ENCODE results near the gene DOCK4.

Gene DOCK4

DNA sequence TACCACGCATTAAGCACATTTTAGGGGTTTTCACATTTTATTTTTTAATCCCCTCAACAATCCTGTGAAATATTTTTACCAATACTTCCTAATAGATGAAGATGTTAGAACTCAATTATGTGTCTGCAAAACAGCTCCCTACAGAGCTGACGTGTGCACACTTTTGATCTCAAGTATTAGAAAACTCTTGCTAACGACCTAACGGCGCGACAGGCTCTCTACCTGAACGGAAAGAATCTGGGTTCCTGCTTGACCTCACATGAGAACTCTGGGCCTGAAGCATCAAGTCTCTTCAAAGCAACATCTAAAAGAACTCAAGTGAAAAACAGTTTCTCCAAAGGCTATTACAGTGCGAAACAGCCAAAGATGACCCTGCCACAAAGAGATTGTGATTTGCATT is 113.9 kb downstream of the DOCK4 start:
- no CpG with 5 or more reads among the region's 8 CpGs for WGBS (ENCODE audit: insufficient coverage, insufficient read length)
- no peaks in the 10 kb centered on the region for H3K36me3 ChIP-seq (ENCODE audit: control insufficient read depth, insufficient read depth, low read length)
- H3K9me3 ChIP-seq (ENCODE audit: control insufficient read depth, insufficient read depth, low read length) = no peaks in the 10 kb centered on the region
- H3K4me3 ChIP-seq (ENCODE audit: low read length) = no peak overlapping the region
- no peaks in the 10 kb centered on the region for H3K4me1 ChIP-seq (ENCODE audit: control insufficient read depth, insufficient read depth, low read length)
- H3K27ac ChIP-seq (ENCODE audit: low read length) = no peak overlapping the region
- H3K27me3 ChIP-seq (ENCODE audit: control insufficient read depth, insufficient read depth, low read length) = no peaks in the 10 kb centered on the region
- DNase-seq (ENCODE audit: low read depth, low spot score) = no peak

DNA sequence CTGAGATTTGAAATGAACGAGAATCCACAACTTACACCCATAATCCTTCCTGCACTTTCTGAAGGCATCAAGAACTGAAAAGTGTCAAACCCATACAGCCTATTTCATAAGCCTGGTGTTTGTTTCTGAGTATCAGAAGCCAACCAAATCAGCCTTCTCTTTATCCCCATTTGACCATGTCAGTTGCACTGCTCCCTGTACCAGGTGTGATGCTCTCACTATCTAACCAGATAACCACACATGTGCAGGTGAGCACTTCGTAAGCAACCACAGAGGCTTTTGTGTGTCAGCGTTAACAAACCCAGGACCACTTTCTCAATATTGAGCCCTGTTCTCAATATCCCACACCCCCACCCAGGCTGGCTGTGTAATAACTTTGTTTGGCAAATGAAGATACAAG is 114.4 kb downstream of the DOCK4 start:
- Histone ChIP-seq H3K36me3 (ENCODE audit: control insufficient read depth, insufficient read depth, low read length) (no peaks in the 10 kb centered on the region), H3K4me1 (ENCODE audit: control insufficient read depth, insufficient read depth, low read length) (no peaks in the 10 kb centered on the region), H3K27me3 (ENCODE audit: control insufficient read depth, insufficient read depth, low read length) (no peaks in the 10 kb centered on the region), H3K27ac (ENCODE audit: low read length) (no peak overlapping the region), H3K9me3 (ENCODE audit: control insufficient read depth, insufficient read depth, low read length) (no peaks in the 10 kb centered on the region), H3K4me3 (ENCODE audit: low read length) (no peak overlapping the region)
- whole genome bisulfite sequencing (ENCODE audit: insufficient coverage, insufficient read length) = no CpG with 5 or more reads among the region's 3 CpGs
- no peak for DNase-seq (ENCODE audit: low read depth, low spot score)

DNA sequence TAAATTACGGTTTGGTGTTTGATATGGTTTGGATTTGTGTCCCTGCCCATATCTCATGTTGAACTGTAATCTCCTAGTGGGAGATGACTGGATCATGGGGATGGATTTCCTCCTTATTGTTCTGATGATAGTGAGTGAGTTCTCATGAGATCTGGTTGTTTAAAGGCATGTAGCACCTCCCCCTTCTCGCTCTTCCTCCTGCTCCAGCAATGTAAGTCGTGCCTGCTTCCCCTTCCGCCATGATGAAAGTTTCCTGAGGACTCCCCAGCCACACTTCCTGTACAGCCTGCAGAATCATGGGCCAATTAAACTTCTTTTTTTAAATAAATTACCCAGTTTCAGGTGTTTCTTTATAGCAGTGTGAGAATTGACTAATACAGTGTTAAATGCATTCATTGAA is 116.6 kb downstream of the DOCK4 start:
- no peaks in the 10 kb centered on the region for H3K27me3 ChIP-seq (ENCODE audit: control insufficient read depth, insufficient read depth, low read length)
- DNase-seq (ENCODE audit: low read depth, low spot score) = no peak
- no peaks in the 10 kb centered on the region for H3K9me3 ChIP-seq (ENCODE audit: control insufficient read depth, insufficient read depth, low read length)
- no peaks in the 10 kb centered on the region for H3K36me3 ChIP-seq (ENCODE audit: control insufficient read depth, insufficient read depth, low read length)
- no peak overlapping the region for H3K4me3 ChIP-seq (ENCODE audit: low read length)
- WGBS (ENCODE audit: insufficient coverage, insufficient read length) = no CpG with 5 or more reads among the region's 4 CpGs
- H3K27ac ChIP-seq (ENCODE audit: low read length) = no peak overlapping the region
- H3K4me1 ChIP-seq (ENCODE audit: control insufficient read depth, insufficient read depth, low read length) = no peaks in the 10 kb centered on the region

DNA sequence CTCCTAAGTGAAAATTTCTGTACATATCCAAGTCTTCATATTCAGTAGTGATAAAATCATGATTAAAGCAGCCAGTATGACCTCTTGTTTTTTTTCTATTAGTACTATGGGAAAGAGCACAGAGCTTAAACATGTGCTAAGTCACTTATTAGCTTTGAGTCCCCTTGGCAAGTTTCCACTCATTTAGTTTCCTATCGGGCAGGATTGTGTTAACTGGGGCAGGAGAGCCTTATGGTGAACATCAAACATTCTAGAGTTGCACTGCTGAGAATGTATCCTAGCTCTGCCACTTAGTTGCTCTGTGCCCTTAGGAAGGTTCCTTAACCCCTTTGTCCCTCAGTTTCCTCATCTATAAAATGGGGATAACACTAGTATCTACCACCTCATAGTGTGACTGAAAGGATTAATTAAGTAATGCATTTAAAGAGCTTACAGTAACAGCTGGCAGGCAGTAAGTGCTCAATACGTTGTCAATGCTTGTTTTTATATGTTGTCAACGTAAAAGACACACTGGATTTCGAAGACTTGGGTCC is 117.6 kb downstream of the DOCK4 start:
- no peak for DNase-seq (ENCODE audit: low read depth, low spot score)
- no CpG with 5 or more reads among the region's 4 CpGs for WGBS (ENCODE audit: insufficient coverage, insufficient read length)

DNA sequence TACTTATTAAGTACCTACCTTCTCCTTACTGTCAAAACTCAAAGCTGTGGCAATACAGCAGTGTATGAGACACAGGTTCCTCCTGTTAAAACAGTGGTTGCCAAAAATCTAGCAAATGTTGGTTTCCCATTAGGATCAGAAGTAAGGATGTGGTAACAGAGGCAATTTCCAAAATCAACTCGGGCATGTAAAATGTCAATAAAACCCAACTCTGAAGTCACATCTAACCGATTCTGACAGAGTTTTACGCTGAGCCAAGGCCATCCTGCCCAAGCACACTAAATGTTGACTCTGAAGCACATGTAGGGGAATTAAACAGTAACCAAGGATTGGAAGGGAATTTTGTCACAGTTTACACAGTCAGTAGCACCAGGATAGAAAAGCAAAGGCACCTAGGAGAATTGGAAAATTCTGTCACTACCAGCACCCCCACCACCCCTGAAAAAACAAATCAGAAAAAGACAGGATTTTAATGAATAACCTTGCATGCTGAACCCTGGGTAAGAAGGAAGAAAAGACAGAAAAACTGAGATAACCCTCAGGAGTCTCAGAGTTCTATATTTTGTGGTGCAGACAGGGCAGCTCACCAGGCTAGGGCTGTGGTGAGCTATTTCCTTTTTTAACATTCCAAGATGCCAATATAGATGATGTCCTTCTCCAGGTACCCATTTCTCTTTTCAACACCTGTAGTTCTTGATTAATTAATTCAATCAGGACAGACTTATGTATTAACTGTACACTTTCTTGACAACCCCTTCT is 119.5 kb downstream of the DOCK4 start:
- no peak for DNase-seq (ENCODE audit: low read depth, low spot score)
- no peak overlapping the region for H3K27ac ChIP-seq (ENCODE audit: low read length)
- no peaks in the 10 kb centered on the region for H3K36me3 ChIP-seq (ENCODE audit: control insufficient read depth, insufficient read depth, low read length)
- H3K9me3 ChIP-seq (ENCODE audit: control insufficient read depth, insufficient read depth, low read length) = no peaks in the 10 kb centered on the region
- no peak overlapping the region for H3K4me3 ChIP-seq (ENCODE audit: low read length)
- no peaks in the 10 kb centered on the region for H3K27me3 ChIP-seq (ENCODE audit: control insufficient read depth, insufficient read depth, low read length)
- WGBS (ENCODE audit: insufficient coverage, insufficient read length) = no CpG with 5 or more reads among the region's 3 CpGs
- H3K4me1 ChIP-seq (ENCODE audit: control insufficient read depth, insufficient read depth, low read length) = no peaks in the 10 kb centered on the region

More for the DNA sequence above, 117.6 kb downstream of the DOCK4 start:
- H3K36me3 ChIP-seq (ENCODE audit: control insufficient read depth, insufficient read depth, low read length) = no peaks in the 10 kb centered on the region
- no peak overlapping the region for H3K27ac ChIP-seq (ENCODE audit: low read length)
- no peaks in the 10 kb centered on the region for H3K9me3 ChIP-seq (ENCODE audit: control insufficient read depth, insufficient read depth, low read length)
- H3K27me3 ChIP-seq (ENCODE audit: control insufficient read depth, insufficient read depth, low read length) = no peaks in the 10 kb centered on the region
- no peaks in the 10 kb centered on the region for H3K4me1 ChIP-seq (ENCODE audit: control insufficient read depth, insufficient read depth, low read length)
- no peak overlapping the region for H3K4me3 ChIP-seq (ENCODE audit: low read length)

DNA sequence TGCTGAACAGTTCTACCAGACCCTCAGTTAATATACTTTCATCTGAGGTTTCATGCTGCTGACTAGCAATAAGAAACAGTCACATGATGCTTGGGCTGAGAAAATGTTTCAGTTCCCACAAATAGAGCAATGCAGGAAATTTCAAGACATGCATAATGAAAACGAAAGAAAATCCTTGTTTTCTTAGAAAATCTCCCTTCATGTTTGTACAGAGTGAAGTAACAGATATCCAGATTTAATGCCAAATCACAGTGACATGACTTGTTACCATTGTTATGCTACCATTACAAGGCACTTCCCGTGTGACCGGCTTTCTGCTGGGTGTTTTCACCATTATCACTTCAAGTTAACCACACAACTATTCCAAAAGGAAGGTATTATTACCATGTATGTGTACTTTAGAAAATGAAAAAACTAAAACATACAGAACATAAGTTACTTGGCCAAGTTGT is 121.7 kb downstream of the DOCK4 start:
- Histone ChIP-seq H3K36me3 (ENCODE audit: control insufficient read depth, insufficient read depth, low read length) (no peaks in the 10 kb centered on the region), H3K4me1 (ENCODE audit: control insufficient read depth, insufficient read depth, low read length) (0 out of 2 replicates have a peak, but pooled peaks cover 5% of the 10 kb centered on the region), H3K4me3 (ENCODE audit: low read length) (no peak overlapping the region), H3K9me3 (ENCODE audit: control insufficient read depth, insufficient read depth, low read length) (no peaks in the 10 kb centered on the region), H3K27me3 (ENCODE audit: control insufficient read depth, insufficient read depth, low read length) (no peaks in the 10 kb centered on the region), H3K27ac (ENCODE audit: low read length) (no peak overlapping the region)
- WGBS (ENCODE audit: insufficient coverage, insufficient read length) = no CpG with 5 or more reads among the region's 3 CpGs
- no peak for DNase-seq (ENCODE audit: low read depth, low spot score)

DNA sequence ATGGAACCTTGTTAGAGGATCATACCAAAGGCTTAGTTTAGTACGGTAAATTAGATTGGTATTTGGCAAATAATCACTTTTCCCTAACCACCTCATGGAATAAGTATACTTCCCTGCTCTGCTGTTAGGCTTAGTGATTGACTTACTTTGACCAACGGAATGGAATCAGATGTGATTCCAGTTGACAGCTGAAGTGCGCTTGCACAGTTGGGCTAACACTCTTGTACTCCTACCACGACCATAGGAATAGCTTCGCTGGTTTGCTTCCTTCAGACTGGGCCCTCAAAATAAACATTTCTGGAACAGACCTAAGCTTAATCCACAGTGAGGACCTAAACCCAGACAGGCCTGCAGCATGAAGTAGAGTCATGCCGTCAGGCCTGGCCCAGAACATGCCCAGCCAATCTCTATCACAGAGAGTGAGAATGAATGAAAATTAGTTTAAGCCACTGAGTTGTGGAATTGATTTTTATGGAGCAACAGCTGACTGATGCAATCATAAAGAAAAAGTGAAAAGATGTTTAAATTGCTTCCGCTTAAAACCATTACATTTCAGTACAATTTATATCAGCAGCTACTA is 122.3 kb downstream of the DOCK4 start:
- WGBS (ENCODE audit: insufficient coverage, insufficient read length) = no CpG with 5 or more reads among the region's 7 CpGs
- 0 out of 2 replicates have a peak, but pooled peaks cover 5% of the 10 kb centered on the region for H3K4me1 ChIP-seq (ENCODE audit: control insufficient read depth, insufficient read depth, low read length)
- no peak for DNase-seq (ENCODE audit: low read depth, low spot score)
- no peaks in the 10 kb centered on the region for H3K27me3 ChIP-seq (ENCODE audit: control insufficient read depth, insufficient read depth, low read length)
- no peaks in the 10 kb centered on the region for H3K9me3 ChIP-seq (ENCODE audit: control insufficient read depth, insufficient read depth, low read length)
- H3K4me3 ChIP-seq (ENCODE audit: low read length) = no peak overlapping the region
- no peaks in the 10 kb centered on the region for H3K36me3 ChIP-seq (ENCODE audit: control insufficient read depth, insufficient read depth, low read length)
- no peak overlapping the region for H3K27ac ChIP-seq (ENCODE audit: low read length)

DNA sequence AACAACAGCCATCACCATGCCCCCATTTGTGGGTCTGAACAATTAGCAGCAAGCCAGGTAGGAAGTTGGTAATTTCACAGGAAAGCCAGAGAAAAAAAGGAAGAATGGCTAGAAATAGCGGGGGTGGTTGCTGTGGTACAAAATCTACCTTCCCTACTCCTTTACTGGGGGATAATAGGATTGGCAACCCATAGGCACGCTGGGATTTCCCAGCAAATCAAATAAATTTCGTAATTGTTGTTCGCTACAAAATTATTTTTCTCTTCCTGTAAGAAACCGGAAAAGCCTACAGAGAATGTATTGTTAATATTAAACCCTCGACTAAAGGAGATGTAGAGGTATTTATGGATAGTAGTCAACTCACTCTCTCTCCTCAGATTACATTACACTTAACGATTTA is 123.9 kb downstream of the DOCK4 start:
- no CpG with 5 or more reads among the region's 7 CpGs for WGBS (ENCODE audit: insufficient coverage, insufficient read length)

DNA sequence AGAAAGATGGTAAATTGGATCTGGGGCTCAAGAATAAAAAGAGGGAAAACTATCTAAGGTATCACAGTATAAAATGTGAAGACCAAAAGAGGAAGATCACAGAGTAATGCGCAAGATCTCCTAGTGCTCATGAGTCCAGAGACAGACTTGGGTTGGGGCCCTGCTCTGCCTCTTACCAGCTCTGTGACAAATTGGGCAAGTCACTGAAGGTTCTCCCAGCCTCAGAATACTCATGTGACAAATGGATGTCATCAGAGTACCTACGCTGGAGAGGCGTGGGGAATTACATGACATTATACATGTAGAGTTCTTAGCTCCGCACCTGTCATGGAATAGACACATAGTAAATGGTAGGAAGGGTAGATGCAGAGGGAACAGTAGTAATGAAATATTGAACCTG is 124.4 kb downstream of the DOCK4 start:
- H3K27ac ChIP-seq (ENCODE audit: low read length) = no peak overlapping the region
- H3K4me1 ChIP-seq (ENCODE audit: control insufficient read depth, insufficient read depth, low read length) = 0 out of 2 replicates have a peak, but pooled peaks cover 5% of the 10 kb centered on the region
- H3K36me3 ChIP-seq (ENCODE audit: control insufficient read depth, insufficient read depth, low read length) = no peaks in the 10 kb centered on the region
- H3K9me3 ChIP-seq (ENCODE audit: control insufficient read depth, insufficient read depth, low read length) = no peaks in the 10 kb centered on the region
- no peak for DNase-seq (ENCODE audit: low read depth, low spot score)
- H3K4me3 ChIP-seq (ENCODE audit: low read length) = no peak overlapping the region
- no CpG with 5 or more reads among the region's 4 CpGs for whole genome bisulfite sequencing (ENCODE audit: insufficient coverage, insufficient read length)
- no peaks in the 10 kb centered on the region for H3K27me3 ChIP-seq (ENCODE audit: control insufficient read depth, insufficient read depth, low read length)

More for the DNA sequence above, 123.9 kb downstream of the DOCK4 start:
- no peaks in the 10 kb centered on the region for H3K9me3 ChIP-seq (ENCODE audit: control insufficient read depth, insufficient read depth, low read length)
- H3K27ac ChIP-seq (ENCODE audit: low read length) = no peak overlapping the region
- H3K27me3 ChIP-seq (ENCODE audit: control insufficient read depth, insufficient read depth, low read length) = no peaks in the 10 kb centered on the region
- no peak overlapping the region for H3K4me3 ChIP-seq (ENCODE audit: low read length)
- no peak for DNase-seq (ENCODE audit: low read depth, low spot score)
- no peaks in the 10 kb centered on the region for H3K36me3 ChIP-seq (ENCODE audit: control insufficient read depth, insufficient read depth, low read length)
- 0 out of 2 replicates have a peak, but pooled peaks cover 5% of the 10 kb centered on the region for H3K4me1 ChIP-seq (ENCODE audit: control insufficient read depth, insufficient read depth, low read length)

DNA sequence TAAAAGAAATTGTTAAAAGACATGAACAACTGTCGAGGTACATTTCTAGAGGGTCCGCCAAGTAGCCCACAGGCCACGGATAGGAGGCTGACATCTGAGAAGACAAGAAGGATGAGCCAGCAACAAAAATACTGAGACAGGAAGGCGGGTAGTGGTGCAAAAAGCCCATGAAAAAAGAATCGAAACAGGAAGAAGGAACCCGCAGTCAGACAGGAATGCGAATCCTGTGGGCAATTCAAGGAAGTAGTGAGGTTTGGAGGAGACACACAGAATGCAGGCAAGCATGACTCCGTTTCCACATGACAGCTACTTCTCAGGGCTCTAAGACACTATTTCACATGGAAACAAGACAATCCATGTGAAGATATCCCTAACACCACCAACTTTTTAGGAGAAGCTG is 125.2 kb downstream of the DOCK4 start:
- no peak overlapping the region for H3K27ac ChIP-seq (ENCODE audit: low read length)
- no peak for DNase-seq (ENCODE audit: low read depth, low spot score)

More for the DNA sequence above, 125.2 kb downstream of the DOCK4 start:
- WGBS (ENCODE audit: insufficient coverage, insufficient read length) = no CpG with 5 or more reads among the region's 8 CpGs
- 0 out of 2 replicates have a peak, but pooled peaks cover 5% of the 10 kb centered on the region for H3K4me1 ChIP-seq (ENCODE audit: control insufficient read depth, insufficient read depth, low read length)
- H3K27me3 ChIP-seq (ENCODE audit: control insufficient read depth, insufficient read depth, low read length) = no peaks in the 10 kb centered on the region
- H3K4me3 ChIP-seq (ENCODE audit: low read length) = no peak overlapping the region
- H3K9me3 ChIP-seq (ENCODE audit: control insufficient read depth, insufficient read depth, low read length) = no peaks in the 10 kb centered on the region
- H3K36me3 ChIP-seq (ENCODE audit: control insufficient read depth, insufficient read depth, low read length) = no peaks in the 10 kb centered on the region

Measured in iPS DF 6.9 (cell line).